ENCODE data around the gene FNIP1. TPM values are rescaled to one million over a fixed set of nuclear protein-coding genes. Genes with fewer than 3 reads are reported as not detected.

Gene FNIP1
- total RNA-seq, 4 donors from 2014 or later, result 40.7 to 75.0 (median 62.8) TPM

DNA sequence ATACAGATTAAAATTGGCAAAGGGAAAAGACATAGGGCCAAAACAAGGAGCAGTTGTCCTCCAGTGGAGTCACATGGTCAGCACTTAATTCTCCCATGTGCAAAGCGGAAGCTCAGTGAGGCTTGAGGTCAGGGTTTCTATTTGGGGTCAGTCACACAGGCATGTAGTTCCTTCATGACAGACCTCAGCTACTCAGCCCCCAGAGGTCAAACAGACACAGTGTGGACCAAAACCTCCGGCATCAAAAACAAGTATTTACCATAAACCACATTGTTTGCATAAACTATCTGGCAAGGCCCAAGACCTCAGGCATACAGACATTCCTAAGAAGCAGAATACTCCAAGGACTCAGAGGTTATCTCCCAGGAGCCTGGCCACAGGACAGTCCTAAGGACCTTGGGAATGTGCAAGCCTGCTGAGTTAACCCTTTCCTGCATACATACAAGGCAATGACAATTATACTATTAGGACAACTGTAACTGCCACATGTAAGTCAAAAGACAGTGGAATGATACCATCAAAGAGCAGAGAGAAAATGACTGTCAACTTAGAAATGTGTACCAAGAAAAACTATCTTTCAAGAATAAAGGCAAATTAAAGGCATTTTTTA lies 28.7 kb upstream of the FNIP1 start:
- TF ChIP-seq POLR2A (IDR thresholded peaks at IDR 0.05) (no peak), EP300 (IDR thresholded peaks at IDR 0.05) (no peak), POLR2AphosphoS5 (IDR thresholded peaks at IDR 0.05) (no peak)
- TF ChIP-seq, protein P1, sequence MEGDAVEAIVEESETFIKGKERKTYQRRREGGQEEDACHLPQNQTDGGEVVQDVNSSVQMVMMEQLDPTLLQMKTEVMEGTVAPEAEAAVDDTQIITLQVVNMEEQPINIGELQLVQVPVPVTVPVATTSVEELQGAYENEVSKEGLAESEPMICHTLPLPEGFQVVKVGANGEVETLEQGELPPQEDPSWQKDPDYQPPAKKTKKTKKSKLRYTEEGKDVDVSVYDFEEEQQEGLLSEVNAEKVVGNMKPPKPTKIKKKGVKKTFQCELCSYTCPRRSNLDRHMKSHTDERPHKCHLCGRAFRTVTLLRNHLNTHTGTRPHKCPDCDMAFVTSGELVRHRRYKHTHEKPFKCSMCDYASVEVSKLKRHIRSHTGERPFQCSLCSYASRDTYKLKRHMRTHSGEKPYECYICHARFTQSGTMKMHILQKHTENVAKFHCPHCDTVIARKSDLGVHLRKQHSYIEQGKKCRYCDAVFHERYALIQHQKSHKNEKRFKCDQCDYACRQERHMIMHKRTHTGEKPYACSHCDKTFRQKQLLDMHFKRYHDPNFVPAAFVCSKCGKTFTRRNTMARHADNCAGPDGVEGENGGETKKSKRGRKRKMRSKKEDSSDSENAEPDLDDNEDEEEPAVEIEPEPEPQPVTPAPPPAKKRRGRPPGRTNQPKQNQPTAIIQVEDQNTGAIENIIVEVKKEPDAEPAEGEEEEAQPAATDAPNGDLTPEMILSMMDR (IDR thresholded peaks at IDR 0.05), result no peak
- Histone ChIP-seq H3K27me3 (no peaks in the 10 kb centered on the region), H3K4me3 (no peak overlapping the region), H3K27ac (no peak overlapping the region), H3K36me3 (no peaks in the 10 kb centered on the region), H3K9me3 (peaks cover 0 to 13% (median 0%) of the 10 kb centered on the region in 3 donors), H3K4me1 (no peaks in the 10 kb centered on the region)
- no peak for ATAC-seq
- WGBS, 2 donors (ENCODE audit: low coverage in 1 of 2), result 77% methylated on average over 1 of the region's 2 CpGs; no CpG with 5 or more reads in 1 of the 2 donors

DNA sequence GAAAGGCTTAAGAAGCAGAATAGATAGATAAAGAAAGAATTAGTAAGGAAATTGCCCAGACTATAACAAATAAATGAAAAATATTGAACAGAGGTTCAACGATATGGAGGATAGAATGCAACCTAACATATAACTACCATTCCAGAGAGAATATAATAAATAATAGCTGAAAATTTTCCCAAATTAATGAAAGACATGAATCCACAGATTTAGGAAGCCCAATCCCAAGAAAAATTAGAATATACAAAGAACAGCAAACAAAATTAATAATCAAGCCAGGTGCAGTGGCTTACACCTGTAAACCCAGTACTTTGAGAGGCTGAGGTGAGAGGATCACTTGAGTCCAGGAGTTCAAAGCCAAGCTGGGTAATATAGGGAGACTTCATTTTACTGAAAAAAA lies 27.8 kb upstream of the FNIP1 start:
- H3K36me3 ChIP-seq, result no peaks in the 10 kb centered on the region
- no peak for TF ChIP-seq POLR2AphosphoS5 (IDR thresholded peaks at IDR 0.05)
- TF ChIP-seq, protein P1 (IDR thresholded peaks at IDR 0.05), result no peak
- TF ChIP-seq POLR2A (IDR thresholded peaks at IDR 0.05), result no peak
- TF ChIP-seq EP300 (IDR thresholded peaks at IDR 0.05), result no peak
- H3K27me3 ChIP-seq, result no peaks in the 10 kb centered on the region
- H3K27ac ChIP-seq, result no peak overlapping the region
- ATAC-seq, result no peak
- H3K9me3 ChIP-seq, result peaks cover 0 to 13% (median 0%) of the 10 kb centered on the region in 3 donors
- WGBS, 2 donors (ENCODE audit: low coverage in 1 of 2), result 71 to 89% methylated on average over 1 of the region's 1 CpG
- no peaks in the 10 kb centered on the region for H3K4me1 ChIP-seq
- no peak overlapping the region for H3K4me3 ChIP-seq

DNA sequence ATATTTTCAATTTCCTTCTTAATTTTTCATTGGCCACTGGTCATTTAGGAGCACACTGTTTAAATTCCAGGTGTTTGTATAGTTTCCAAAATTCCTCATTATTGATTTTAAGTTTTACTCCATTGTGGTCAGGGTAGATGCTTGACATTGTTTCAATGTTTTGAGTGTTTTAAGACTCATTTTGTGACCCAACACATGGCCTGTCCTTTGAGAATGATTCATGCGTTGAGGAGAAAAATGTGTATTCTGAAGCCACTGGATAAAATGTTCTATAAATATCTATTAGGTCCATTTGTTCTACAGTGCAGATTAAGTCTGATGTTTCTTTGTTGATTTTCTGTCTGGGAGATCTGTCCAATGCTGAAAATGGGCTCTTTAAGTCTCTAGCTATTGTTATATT lies 24.4 kb upstream of the FNIP1 start:
- Histone ChIP-seq H3K4me1 (no peaks in the 10 kb centered on the region), H3K27ac (no peak overlapping the region), H3K4me3 (no peak overlapping the region), H3K36me3 (no peaks in the 10 kb centered on the region), H3K27me3 (no peaks in the 10 kb centered on the region), H3K9me3 (peaks cover 0 to 13% (median 0%) of the 10 kb centered on the region in 3 donors)
- TF ChIP-seq, protein P1 (IDR thresholded peaks at IDR 0.05), result no peak
- TF ChIP-seq POLR2AphosphoS5 (IDR thresholded peaks at IDR 0.05) (no peak), POLR2A (IDR thresholded peaks at IDR 0.05) (no peak), EP300 (IDR thresholded peaks at IDR 0.05) (no peak)
- 50 to 93% methylated on average over 1 of the region's 1 CpG for WGBS, 2 donors (ENCODE audit: low coverage in 1 of 2)
- ATAC-seq, result no peak

DNA sequence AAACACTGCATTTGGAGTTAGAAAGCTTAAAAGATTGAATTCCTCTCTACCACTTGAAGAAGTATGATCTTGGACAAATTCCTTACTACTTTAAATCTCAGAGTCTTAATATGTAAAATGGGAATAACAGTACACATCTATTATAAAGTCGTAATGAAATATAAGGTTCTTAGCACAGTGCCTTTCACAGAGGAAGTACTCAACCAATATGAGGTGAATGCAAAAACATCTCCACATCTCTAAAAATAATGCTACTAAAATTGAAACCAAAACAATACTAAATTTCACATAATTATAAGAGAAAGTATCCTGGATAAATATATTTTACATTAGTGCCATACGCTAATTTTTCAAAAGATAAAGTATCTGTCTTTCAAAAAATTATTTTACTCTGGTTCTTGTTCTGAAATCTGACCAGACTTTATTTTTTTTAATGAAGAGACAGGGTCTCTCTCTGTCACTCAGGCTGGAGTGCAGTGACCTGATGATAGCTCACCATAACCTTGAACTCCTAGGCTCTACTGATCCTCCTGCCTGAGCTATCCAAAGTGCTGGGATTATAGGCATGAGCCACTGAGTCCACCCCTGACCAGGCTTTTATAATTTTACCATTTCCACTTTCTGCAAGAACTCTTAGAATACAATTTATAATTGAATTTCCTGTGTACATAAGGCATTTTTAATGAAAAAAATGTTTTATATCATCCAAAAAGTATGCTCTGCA lies 21.3 kb upstream of the FNIP1 start:
- H3K4me3 ChIP-seq, result no peak overlapping the region
- H3K4me1 ChIP-seq, result no peaks in the 10 kb centered on the region
- ATAC-seq, result no peak
- TF ChIP-seq EP300 (IDR thresholded peaks at IDR 0.05), result no peak
- H3K27me3 ChIP-seq, result no peaks in the 10 kb centered on the region
- H3K27ac ChIP-seq, result no peak overlapping the region
- H3K36me3 ChIP-seq, result no peaks in the 10 kb centered on the region
- WGBS, 2 donors (ENCODE audit: low coverage in 1 of 2), result 81 to 83% methylated on average over 2 of the region's 2 CpGs
- H3K9me3 ChIP-seq, result no peaks in the 10 kb centered on the region

DNA sequence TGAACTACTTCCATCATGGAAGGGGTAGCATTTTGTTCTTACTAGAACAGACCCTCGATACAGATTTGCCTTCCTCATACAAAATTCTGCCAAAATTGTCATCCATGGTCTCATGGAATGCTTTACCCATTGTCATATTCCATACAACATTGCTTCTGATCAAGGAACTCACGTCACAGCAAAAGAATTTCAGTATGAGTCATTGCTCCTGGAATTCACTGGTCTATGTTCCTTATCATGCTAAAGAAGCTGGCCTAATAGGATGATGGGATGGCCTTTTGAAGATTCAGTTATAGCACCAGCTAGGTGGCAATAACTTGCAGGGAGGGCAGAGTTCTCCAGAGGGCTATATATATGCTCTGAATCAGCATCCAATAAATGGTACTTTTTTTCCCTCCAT lies 18.2 kb upstream of the FNIP1 start:
- Histone ChIP-seq H3K9me3 (no peaks in the 10 kb centered on the region), H3K4me3 (no peak overlapping the region), H3K27me3 (no peaks in the 10 kb centered on the region), H3K27ac (no peak overlapping the region), H3K36me3 (no peaks in the 10 kb centered on the region), H3K4me1 (peaks cover 0 to 24% (median 0%) of the 10 kb centered on the region in 3 donors)
- no peak for ATAC-seq
- 29 to 43% methylated on average over 1 to 2 of the region's 2 CpGs for WGBS, 2 donors (ENCODE audit: low coverage in 1 of 2)
- TF ChIP-seq POLR2AphosphoS5 (IDR thresholded peaks at IDR 0.05), result no peak
- TF ChIP-seq, protein P1 (IDR thresholded peaks at IDR 0.05), result no peak
- TF ChIP-seq POLR2A (IDR thresholded peaks at IDR 0.05), result no peak
- no peak for TF ChIP-seq EP300 (IDR thresholded peaks at IDR 0.05)
